Measurements from ENCODE around the gene MAPK1.
"Not testable (repeated sequence)": the region's sequence is repeated elsewhere in the genome, so short reads cannot be mapped to it uniquely, and the experiment has no call there.

Gene MAPK1

GRCh38 chr22:21759093-21759492 is 108.4 kb downstream of the MAPK1 start:
- Histone ChIP-seq H3K4me3 (ENCODE audit: low read length) (no peak overlapping the region), H3K27me3 (ENCODE audit: control insufficient read depth, insufficient read depth, low read length) (no peaks in the 10 kb centered on the region), H3K4me1 (ENCODE audit: control insufficient read depth, insufficient read depth, low read length) (no peaks in the 10 kb centered on the region), H3K36me3 (ENCODE audit: control insufficient read depth, insufficient read depth, low read length) (peaks cover 17% of the 10 kb centered on the region), H3K27ac (ENCODE audit: low read depth, low read length) (no peak overlapping the region), H3K9ac (ENCODE audit: low read length) (no peak overlapping the region)

- Histone ChIP-seq H3K27ac (ENCODE audit: low read depth, low read length) (no peak overlapping the region), H3K36me3 (ENCODE audit: control insufficient read depth, insufficient read depth, low read length) (peaks cover 10% of the 10 kb centered on the region), H3K27me3 (ENCODE audit: control insufficient read depth, insufficient read depth, low read length) (no peaks in the 10 kb centered on the region), H3K4me3 (ENCODE audit: low read length) (no peak overlapping the region), H3K4me1 (ENCODE audit: control insufficient read depth, insufficient read depth, low read length) (no peaks in the 10 kb centered on the region), H3K9ac (ENCODE audit: low read length) (no peak overlapping the region)
These were observed 109.2 kb downstream of the MAPK1 start for GRCh38 chr22:21758091-21758864.

- Histone ChIP-seq H3K27me3 (ENCODE audit: control insufficient read depth, insufficient read depth, low read length) (no peaks in the 10 kb centered on the region), H3K4me1 (ENCODE audit: control insufficient read depth, insufficient read depth, low read length) (no peaks in the 10 kb centered on the region), H3K36me3 (ENCODE audit: control insufficient read depth, insufficient read depth, low read length) (peaks cover 6% of the 10 kb centered on the region), H3K4me3 (ENCODE audit: low read length) (no peak overlapping the region), H3K9ac (ENCODE audit: low read length) (no peak overlapping the region), H3K27ac (ENCODE audit: low read depth, low read length) (no peak overlapping the region)
These were observed 111.6 kb downstream of the MAPK1 start for GRCh38 chr22:21755851-21756284.

- Histone ChIP-seq H3K4me1 (ENCODE audit: control insufficient read depth, insufficient read depth, low read length) (no peaks in the 10 kb centered on the region), H3K4me3 (ENCODE audit: low read length) (peak overlapping the region; percentile 15), H3K27ac (ENCODE audit: low read depth, low read length) (no peak overlapping the region), H3K9ac (ENCODE audit: low read length) (no peak overlapping the region), H3K27me3 (ENCODE audit: control insufficient read depth, insufficient read depth, low read length) (no peaks in the 10 kb centered on the region), H3K36me3 (ENCODE audit: control insufficient read depth, insufficient read depth, low read length) (peaks cover 6% of the 10 kb centered on the region)
These were observed 112.9 kb downstream of the MAPK1 start for GRCh38 chr22:21754523-21754922.

DNA sequence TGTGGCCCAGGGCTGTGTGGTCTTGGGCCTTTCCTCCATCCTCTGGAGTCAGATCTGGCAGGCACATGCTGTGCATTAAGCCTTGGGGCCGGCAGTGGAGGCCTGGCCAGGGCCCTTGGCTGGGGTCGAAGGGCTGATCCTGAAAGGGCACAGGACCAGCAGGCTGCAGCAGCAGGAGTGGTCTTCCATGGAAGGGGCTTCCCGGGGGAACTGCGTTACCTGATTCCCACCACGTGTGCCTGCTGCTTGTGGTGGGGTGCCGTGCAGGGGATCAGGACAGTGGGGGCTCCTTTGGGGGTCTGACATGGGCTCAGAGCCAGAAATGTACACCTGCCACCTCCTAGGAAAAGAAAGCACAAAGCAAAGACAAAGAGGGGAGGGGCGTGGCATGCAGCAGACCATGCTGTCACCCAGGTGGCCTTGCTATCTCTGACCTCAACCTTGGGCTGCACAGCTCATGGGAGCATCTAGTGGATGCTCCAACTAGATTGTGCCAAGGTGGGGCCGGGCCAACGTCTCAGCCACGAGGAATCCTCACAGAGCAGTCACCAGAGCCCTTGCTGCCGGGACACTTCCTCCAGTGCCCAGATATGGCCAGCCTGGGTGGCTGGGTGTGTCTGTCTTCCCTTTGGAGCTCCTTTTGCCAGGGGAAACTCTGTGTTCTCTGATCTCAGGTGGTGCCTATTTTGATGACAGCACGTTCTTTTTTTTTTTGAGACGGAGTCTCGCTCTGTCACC is 113.9 kb downstream of the MAPK1 start:
- H3K4me3 ChIP-seq (ENCODE audit: low read length), result no peak overlapping the region
- no peak overlapping the region for H3K9ac ChIP-seq (ENCODE audit: low read length)
- H3K27me3 ChIP-seq (ENCODE audit: control insufficient read depth, insufficient read depth, low read length), result no peaks in the 10 kb centered on the region
- peaks cover 4% of the 10 kb centered on the region for H3K36me3 ChIP-seq (ENCODE audit: control insufficient read depth, insufficient read depth, low read length)
- no peak overlapping the region for H3K27ac ChIP-seq (ENCODE audit: low read depth, low read length)
- no peaks in the 10 kb centered on the region for H3K4me1 ChIP-seq (ENCODE audit: control insufficient read depth, insufficient read depth, low read length)

DNA sequence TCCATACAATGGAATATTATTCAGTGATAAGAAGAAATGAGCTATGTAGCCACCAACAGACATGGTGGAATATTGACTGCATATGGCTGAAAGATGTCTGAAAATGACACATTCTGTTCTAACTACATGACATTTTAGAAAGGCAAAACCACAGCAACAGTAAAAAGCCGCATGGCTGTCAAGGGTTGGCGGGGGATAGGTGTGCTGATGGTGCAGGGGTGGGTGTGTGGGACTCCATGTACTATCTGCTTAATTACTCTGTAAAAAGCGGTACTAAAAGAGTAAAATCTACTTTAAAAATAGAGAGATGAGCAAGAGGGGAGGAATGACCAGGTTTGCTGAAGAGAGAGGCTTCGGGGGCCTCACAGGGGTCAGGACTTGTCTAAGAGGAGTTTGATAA is 115.2 kb downstream of the MAPK1 start:
- no peak overlapping the region for H3K9ac ChIP-seq (ENCODE audit: low read length)
- no peak overlapping the region for H3K4me3 ChIP-seq (ENCODE audit: low read length)
- H3K36me3 ChIP-seq (ENCODE audit: control insufficient read depth, insufficient read depth, low read length), result peaks cover 2% of the 10 kb centered on the region
- no peaks in the 10 kb centered on the region for H3K4me1 ChIP-seq (ENCODE audit: control insufficient read depth, insufficient read depth, low read length)
- H3K27me3 ChIP-seq (ENCODE audit: control insufficient read depth, insufficient read depth, low read length), result no peaks in the 10 kb centered on the region
- H3K27ac ChIP-seq (ENCODE audit: low read depth, low read length), result no peak overlapping the region

GRCh38 chr22:21745948-21746347 is 121.5 kb downstream of the MAPK1 start:
- Histone ChIP-seq H3K36me3 (ENCODE audit: control insufficient read depth, insufficient read depth, low read length) (no peaks in the 10 kb centered on the region), H3K27me3 (ENCODE audit: control insufficient read depth, insufficient read depth, low read length) (no peaks in the 10 kb centered on the region)

GRCh38 chr22:21744917-21745316 is 122.5 kb downstream of the MAPK1 start:
- not testable (repeated sequence) for H3K4me1 ChIP-seq (ENCODE audit: control insufficient read depth, insufficient read depth, low read length); H3K27ac ChIP-seq (ENCODE audit: low read depth, low read length); H3K9ac ChIP-seq (ENCODE audit: low read length); H3K36me3 ChIP-seq (ENCODE audit: control insufficient read depth, insufficient read depth, low read length); H3K4me3 ChIP-seq (ENCODE audit: low read length); H3K27me3 ChIP-seq (ENCODE audit: control insufficient read depth, insufficient read depth, low read length)

More at GRCh38 chr22:21745948-21746347, 121.5 kb downstream of the MAPK1 start:
- no peaks in the 10 kb centered on the region for H3K4me1 ChIP-seq (ENCODE audit: control insufficient read depth, insufficient read depth, low read length)
- H3K4me3 ChIP-seq (ENCODE audit: low read length), result no peak overlapping the region
- no peak overlapping the region for H3K27ac ChIP-seq (ENCODE audit: low read depth, low read length)
- H3K9ac ChIP-seq (ENCODE audit: low read length), result no peak overlapping the region

DNA sequence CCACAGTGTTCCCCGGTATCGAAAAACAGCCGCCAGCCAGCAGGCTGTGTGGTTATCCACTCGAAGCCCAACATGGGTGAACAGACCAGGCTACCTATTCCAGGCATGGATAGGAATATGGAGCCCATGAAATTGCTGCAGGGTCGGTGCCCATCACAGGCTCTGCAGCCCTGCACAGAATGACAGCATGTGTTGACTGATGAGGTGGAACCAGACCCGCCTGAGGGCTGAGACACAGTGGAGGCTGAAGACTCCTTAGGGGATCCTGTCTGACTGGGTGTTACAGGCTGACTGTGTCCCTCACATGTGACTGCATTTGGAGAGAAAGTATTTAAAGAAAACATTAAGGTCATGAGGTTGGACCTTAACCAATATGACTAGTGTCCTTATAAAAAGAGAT is 125.7 kb downstream of the MAPK1 start:
- Histone ChIP-seq H3K27me3 (ENCODE audit: control insufficient read depth, insufficient read depth, low read length) (no peaks in the 10 kb centered on the region), H3K27ac (ENCODE audit: low read depth, low read length) (no peak overlapping the region), H3K36me3 (ENCODE audit: control insufficient read depth, insufficient read depth, low read length) (no peaks in the 10 kb centered on the region), H3K4me3 (ENCODE audit: low read length) (no peak overlapping the region), H3K9ac (ENCODE audit: low read length) (no peak overlapping the region), H3K4me1 (ENCODE audit: control insufficient read depth, insufficient read depth, low read length) (no peaks in the 10 kb centered on the region)

DNA sequence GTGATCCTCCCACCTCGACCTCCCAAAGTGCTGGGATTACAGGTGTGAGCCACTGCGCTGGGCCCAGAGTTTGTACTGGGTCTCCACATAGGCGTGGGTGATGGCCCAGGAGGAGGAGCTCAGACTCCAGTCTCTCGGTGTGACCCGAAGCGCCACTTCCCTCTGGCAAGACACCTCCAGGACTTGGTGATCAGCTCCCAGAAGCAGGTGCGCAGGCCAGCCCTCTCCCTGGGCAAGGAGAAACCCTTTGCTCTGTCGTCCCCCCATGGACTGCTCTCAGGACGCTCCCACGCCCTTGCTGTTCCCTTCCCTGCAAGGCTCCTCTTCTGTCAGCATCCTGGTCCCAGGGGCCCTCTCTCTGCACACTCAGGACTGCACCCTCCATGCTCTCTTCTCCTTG is 126.4 kb downstream of the MAPK1 start:
- Histone ChIP-seq H3K27me3 (ENCODE audit: control insufficient read depth, insufficient read depth, low read length) (no peaks in the 10 kb centered on the region), H3K36me3 (ENCODE audit: control insufficient read depth, insufficient read depth, low read length) (no peaks in the 10 kb centered on the region), H3K27ac (ENCODE audit: low read depth, low read length) (no peak overlapping the region), H3K9ac (ENCODE audit: low read length) (no peak overlapping the region), H3K4me3 (ENCODE audit: low read length) (no peak overlapping the region), H3K4me1 (ENCODE audit: control insufficient read depth, insufficient read depth, low read length) (no peaks in the 10 kb centered on the region)

GRCh38 chr22:21739828-21740377 is 127.5 kb downstream of the MAPK1 start:
- no peak overlapping the region for H3K4me3 ChIP-seq (ENCODE audit: low read length)
- H3K36me3 ChIP-seq (ENCODE audit: control insufficient read depth, insufficient read depth, low read length), result no peaks in the 10 kb centered on the region
- H3K27me3 ChIP-seq (ENCODE audit: control insufficient read depth, insufficient read depth, low read length), result no peaks in the 10 kb centered on the region
- no peak overlapping the region for H3K9ac ChIP-seq (ENCODE audit: low read length)
- H3K4me1 ChIP-seq (ENCODE audit: control insufficient read depth, insufficient read depth, low read length), result no peaks in the 10 kb centered on the region
- no peak overlapping the region for H3K27ac ChIP-seq (ENCODE audit: low read depth, low read length)

DNA sequence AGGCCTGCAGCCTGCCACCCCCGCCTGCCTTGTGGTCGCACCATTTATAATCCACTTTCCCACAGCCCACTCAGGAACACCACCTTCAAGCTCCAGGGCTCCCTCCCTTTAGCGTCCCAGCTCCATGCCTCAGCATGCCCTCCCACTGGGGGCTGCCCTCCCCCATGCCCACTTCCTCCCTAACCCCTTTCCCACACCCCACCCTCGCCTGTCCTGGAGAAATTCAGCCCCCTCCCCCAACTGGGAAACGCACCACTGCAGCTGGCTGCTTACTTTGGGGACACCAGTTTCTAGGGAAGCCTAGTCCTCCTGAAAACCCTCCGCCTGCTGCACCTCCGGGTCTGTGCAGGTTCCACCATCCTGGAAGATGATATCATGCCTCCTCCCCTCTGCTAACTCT is 128.5 kb downstream of the MAPK1 start:
- no peak overlapping the region for H3K27ac ChIP-seq (ENCODE audit: low read depth, low read length)

More for the DNA sequence above, 128.5 kb downstream of the MAPK1 start:
- H3K4me3 ChIP-seq (ENCODE audit: low read length), result no peak overlapping the region
- H3K27me3 ChIP-seq (ENCODE audit: control insufficient read depth, insufficient read depth, low read length), result no peaks in the 10 kb centered on the region
- H3K4me1 ChIP-seq (ENCODE audit: control insufficient read depth, insufficient read depth, low read length), result no peaks in the 10 kb centered on the region
- no peaks in the 10 kb centered on the region for H3K36me3 ChIP-seq (ENCODE audit: control insufficient read depth, insufficient read depth, low read length)
- H3K9ac ChIP-seq (ENCODE audit: low read length), result no peak overlapping the region
